Activated CD4-positive, alpha-beta T cell treated with anti-CD3 and anti-CD28 coated beads, Interleukin-2, amount 50 U/mL, for 48 hours (primary cell): ENCODE data around the gene RNU6-9.
"Not testable (repeated sequence)": the region's sequence is repeated elsewhere in the genome, so short reads cannot be mapped to it uniquely, and the experiment has no call there.

Experiments used
- DNase-seq, 2 experiments: peaks; one replicate each; pipeline ENCODE4 v3.0.0-alpha.2; 2020

Gene RNU6-9

DNA sequence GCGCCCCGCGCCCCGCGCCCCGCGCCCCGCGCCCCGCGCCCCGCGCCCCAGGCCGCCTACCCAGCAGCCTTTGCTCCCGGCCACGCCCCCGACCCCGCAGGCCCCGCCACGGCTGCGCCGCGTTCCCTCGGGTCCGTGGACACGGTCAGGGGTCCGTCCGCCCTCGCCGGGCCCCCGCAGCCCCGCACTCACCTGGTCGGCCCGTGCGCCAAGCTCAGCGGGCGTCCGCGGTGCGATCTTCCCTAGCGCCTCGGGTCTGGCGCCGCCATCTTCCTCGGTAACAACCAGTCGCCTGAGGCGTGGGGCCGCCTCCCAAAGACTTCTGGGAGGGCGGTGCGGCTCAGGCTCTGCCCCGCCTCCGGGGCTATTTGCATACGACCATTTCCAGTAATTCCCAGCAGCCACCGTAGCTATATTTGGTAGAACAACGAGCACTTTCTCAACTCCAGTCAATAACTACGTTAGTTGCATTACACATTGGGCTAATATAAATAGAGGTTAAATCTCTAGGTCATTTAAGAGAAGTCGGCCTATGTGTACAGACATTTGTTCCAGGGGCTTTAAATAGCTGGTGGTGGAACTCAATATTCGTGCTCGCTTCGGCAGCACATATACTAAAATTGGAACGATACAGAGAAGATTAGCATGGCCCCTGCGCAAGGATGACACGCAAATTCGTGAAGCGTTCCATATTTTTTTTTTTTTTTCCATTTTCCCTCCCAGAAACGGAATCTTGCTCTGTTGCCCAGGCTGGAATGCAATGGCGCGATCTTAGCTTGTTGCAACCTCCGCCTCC is at the start of gene RNU6-9, which contains the start of gene MED16:
TSS of gene RNU6-9 (plus strand) at position 591 of the 796 bp plus-strand sequence.
TSS of gene MED16 (minus strand) at position 294 of the 796 bp plus-strand sequence. CDS start 2,056 bp downstream, outside the sequence.
- peak; percentile 87 to 90 for DNase-seq

DNA sequence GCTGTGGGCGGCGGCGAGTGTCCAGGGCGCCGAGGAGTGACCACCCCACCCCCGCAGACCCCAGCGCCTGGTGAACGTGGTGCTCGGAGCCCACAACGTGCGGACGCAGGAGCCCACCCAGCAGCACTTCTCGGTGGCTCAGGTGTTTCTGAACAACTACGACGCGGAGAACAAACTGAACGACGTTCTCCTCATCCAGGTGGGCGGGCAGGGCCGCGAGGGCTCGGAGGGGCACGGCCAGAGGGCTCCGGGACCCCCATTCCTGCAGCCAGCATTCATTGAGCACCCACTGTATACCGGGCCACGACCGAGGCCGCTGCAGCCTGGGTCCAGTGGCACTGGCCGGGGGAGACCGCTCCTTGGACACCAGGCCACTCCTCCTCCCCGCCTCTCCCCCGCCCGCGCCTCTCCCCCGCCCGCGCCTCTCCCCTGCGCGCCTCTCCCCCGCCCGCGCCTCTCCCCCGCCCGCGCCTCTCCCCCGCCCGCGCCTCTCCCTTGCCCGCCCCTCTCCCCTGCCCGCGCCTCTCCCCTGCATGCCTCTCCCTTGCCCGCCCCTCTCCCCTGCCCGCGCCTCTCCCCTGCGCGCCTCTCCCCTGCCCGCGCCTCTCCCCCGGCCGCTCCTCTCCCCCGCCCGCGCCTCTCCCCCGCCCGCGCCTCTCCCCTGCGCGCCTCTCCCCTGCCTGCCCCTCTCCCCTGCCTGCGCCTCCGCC is 49.3 kb upstream of the RNU6-9 start:
- DNase-seq = no peak

DNA sequence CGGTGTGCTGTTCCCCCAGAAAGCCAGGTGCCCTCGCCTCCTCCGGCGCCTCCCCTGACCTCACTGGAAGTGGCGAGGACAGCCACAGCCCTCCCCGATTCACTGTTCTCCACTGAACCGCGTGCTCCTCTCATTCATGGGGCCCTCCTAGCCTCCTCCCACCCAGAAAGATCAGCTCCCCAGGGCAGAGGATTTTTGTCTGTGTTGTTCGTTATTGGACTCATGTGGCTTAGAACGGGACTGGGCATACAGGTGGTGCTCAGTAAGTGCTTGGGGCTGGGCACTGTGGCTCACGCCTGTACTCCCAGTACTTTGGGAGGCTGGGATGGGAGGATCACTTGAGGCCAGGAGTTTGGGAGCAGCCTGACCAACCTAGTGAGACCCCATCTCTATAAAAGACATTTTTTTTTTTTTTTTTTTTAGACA is 48.7 kb upstream of the RNU6-9 start:
- no peak for DNase-seq

DNA sequence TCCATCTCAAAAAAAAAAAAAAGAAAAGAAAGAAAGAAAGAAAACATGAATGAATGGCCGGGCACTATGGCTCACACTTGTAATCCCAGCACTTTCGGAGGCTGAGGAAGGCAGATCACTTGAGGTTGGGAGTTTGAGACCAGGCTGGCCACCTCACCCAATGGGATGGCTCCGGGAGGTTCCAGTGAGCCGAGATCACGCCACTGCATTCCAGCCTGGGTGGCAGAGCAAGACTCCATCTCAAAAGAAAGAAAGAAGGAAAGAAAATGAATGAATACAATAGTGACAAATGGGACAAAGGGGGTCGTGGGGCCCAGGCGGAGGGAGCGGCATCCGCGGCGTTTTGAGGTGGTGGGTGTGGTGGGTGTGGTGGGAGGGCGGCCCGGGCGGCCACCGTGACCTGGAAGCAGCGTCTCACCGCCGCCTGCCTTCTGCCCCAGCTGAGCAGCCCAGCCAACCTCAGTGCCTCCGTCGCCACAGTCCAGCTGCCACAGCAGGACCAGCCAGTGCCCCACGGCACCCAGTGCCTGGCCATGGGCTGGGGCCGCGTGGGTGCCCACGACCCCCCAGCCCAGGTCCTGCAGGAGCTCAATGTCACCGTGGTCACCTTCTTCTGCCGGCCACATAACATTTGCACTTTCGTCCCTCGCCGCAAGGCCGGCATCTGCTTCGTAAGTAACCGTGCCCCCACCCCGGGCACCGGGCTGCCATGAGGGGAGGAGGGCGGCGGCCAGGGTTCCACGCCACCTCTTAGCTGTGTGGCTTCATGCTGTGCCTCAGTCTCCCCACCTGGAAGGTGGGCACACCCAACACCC is 47.4 kb upstream of the RNU6-9 start:
- no peak for DNase-seq

DNA sequence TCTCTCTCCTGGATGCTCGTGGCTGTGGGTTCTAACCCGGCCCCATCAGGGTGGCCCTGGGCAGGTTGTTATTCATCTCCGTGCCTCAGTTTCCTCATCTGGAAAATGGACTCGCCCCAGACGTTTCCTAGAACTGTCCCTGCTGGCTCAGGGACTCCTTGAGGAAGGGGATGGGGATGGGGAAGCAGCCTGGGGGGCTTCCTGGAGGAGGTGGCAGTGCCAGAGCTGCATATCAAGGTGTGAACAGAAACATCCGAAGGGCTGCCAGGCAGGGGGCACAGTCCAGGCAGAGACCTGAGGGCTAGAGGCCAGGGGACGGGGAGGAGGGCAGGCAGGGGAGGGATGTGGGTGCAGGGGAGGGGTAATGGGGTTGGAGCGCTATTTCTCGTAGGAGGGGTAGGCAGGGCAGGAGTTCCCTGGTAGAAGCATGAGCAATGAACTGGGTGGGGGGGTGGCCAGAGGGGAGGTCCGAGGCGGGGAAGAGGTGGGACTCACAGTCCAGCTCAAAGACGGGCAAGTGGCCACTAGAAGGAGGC is 44.8 kb upstream of the RNU6-9 start:
- no peak for DNase-seq

DNA sequence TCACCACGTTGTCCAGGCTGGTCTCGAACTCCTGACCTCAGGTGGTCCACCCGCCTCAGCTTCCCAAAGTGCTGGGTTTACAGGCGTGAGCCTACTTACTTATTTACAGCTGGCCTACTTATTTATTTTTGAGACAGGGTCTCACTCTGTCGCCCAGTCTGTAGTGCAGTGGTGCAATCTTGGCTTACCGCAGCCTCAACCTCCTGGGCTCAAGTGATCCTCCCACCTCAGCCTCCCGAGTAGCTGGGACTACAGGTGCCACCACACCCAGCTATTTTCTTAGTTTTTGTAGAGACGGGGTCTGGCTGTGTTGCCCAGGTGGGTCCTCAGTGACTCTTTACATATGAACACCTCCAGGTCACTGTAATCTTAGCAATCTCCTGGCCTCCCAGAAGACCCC is 44.1 kb upstream of the RNU6-9 start:
- DNase-seq = not testable (repeated sequence)

DNA sequence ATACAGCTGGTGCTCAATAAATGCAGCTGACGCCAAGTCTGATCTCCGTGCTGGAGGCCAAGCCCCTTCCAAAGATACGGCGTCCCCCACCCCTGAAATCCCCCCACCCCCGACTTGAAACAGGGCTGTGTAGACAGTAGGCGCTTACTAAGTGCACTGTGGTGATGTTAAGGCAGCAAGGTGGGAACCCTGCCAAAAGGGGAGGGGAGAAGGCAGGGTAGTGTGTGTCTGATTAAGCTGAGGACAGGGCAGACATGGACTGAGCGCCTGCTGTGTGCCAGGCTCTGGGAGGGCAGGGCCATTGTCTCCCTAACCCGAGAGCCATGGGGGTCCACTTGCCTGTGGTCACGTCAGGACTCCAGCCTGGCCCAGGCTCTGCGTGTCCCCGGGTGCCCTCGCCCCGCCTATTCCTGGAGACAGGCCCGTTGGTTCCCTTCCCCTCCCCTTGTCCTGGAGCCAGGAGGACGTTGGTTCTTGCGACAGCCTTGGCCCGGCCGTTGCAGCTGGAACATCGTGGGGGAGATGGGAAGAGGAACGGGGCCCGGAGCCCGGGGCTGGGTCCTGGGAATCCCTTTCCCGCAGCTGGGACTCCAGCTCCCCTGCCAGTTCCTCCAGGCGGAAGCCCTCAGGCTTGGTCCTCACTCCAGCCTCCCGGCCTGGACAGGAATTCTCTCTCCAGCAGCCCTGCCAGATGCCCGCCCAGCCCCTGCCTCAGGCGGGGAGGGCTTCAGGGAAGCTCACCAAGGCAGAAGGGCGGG is 42.9 kb upstream of the RNU6-9 start:
- DNase-seq = no peak

DNA sequence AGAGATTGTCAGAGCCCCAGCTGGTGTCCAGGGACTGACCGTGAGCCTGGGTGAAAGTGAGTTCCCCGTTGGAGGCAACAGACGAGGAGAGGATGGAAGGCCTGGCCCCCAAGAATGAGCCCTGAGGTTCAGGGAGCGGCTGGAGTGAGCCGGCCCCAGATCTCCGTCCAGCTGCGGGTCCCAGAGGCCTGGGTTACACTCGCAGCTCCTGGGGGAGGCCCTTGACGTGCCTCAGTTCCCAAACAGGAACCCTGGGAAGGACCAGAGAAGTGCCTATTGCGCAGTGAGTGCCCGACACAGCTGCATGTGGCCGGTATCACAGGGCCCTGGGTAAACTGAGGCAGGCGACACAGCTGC is 42.3 kb upstream of the RNU6-9 start:
- no peak for DNase-seq

DNA sequence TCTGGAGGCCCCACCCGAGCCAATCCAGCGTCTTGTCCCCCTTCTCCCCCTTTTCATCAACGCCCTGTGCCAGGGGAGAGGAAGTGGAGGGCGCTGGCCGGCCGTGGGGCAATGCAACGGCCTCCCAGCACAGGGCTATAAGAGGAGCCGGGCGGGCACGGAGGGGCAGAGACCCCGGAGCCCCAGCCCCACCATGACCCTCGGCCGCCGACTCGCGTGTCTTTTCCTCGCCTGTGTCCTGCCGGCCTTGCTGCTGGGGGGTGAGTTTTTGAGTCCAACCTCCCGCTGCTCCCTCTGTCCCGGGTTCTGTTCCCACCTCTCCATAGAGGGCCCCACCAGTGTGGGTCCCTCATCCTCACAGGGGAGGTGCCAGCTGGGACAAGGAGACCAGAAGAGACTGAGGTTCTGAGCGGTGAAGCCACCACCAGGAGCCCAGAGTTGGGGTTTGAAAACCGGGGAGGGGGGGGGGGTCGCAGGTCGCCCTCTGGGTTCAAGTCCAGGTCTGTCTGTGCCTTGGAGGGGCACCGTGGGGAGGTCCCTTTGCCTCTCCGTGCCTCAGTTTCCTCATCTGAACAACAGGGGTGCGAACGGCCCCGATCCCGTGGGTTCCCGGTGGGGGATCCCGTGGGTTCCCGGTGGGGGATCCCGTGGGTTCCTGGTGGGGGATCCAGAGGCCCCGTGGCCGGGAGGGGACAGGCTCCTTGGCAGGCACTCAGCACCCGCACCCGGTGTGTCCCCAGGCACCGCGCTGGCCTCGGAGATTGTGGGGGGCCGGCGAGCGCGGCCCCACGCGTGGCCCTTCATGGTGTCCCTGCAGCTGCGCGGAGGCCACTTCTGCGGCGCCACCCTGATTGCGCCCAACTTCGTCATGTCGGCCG is 40.9 kb upstream of the RNU6-9 start, which contains the start of gene ELANE:
TSS of gene ELANE (plus strand) at position 168 of the 878 bp plus-strand sequence. CDS start at position 194, 26 bp downstream.
- no peak for DNase-seq

DNA sequence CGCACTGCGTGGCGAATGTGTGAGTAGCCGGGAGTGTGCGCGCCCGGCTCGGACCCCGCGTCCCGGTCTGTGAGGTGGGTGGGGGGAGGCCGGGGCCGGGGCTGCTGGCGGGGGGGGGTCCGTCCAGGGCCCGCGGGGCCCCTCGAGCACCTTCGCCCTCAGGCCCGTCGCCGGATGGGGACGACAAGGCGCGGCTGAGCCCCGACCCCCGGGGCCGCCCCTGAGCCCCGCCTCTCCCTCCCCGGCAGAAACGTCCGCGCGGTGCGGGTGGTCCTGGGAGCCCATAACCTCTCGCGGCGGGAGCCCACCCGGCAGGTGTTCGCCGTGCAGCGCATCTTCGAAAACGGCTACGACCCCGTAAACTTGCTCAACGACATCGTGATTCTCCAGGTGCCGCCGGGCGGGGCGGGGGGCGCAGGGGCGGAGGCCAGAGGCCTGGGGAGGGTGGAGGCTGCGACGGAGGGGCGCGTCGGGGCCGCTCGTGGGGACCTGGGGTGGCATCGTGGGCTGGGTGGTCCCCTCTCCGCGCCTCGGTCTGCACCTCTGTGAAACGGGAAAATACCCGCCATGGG is 40.2 kb upstream of the RNU6-9 start:
- DNase-seq = no peak

DNA sequence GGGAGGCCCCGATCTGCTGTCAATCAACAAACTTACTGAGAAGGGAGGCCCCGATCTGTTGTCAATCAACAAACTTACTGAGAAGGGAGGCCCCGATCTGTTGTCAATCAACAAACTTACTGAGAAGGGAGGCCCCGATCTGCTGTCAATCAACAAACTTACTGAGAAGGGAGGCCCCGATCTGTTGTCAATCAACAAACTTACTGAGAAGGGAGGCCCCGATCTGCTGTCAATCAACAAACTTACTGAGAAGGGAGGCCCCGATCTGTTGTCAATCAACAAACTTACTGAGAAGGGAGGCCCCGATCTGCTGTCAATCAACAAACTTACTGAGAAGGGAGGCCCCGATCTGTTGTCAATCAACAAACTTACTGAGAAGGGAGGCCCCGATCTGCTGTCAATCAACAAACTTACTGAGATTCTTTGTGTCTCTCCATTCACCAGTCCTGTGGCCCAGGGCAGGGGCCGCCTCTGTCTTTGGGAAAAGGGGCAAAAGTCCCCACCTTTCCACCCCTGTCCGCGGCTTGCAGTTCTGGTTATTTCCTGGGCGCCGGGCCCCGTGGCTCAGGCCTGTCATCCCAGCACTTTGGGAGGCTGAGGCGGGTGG is 39.6 kb upstream of the RNU6-9 start:
- DNase-seq = not testable (repeated sequence)

DNA sequence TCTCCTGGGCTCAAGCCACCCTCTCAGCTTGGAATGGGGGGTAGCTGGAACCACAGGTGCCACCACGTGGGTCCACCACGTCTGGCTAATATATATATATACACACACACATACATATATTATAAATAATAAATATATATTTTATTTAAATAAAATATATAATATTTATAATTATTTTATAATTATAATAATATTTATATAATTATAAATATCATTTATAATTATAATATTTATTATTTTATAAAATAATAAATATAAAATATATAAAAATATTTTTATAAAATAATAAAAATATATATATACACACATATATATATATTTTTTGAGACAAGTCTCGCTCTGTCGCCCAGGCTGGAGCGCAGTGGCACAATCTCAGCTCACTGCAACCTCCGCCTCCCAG is 38.7 kb upstream of the RNU6-9 start:
- DNase-seq = no peak

DNA sequence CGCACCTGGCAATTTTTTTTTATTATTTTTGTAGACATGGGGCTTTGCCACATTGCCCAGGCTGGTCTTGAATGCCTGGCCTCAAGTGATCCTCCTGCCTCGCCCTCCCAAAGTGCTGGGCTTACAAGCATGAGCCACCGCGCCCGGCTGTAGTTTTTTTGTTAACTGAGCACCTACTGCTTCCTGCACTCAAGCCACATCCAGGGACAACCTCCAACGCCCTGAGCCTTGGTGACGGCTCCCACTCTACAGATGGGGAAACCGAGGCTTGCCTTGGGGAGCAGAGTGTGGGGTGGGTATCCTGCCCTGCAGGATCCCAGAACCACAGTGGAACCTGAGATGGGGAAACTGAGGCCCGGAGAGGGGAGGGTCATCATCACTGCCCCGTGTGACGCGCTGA is 38.1 kb upstream of the RNU6-9 start:
- no peak for DNase-seq

DNA sequence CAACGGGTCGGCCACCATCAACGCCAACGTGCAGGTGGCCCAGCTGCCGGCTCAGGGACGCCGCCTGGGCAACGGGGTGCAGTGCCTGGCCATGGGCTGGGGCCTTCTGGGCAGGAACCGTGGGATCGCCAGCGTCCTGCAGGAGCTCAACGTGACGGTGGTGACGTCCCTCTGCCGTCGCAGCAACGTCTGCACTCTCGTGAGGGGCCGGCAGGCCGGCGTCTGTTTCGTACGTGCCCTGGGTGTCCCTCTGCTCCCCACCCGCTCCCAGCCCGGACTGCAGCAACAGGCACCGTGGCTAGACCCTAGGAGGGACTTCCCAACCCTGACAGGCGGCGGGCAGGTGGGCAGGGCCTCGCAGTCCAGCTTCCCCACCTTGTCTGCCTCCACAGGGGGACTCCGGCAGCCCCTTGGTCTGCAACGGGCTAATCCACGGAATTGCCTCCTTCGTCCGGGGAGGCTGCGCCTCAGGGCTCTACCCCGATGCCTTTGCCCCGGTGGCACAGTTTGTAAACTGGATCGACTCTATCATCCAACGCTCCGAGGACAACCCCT is 37.6 kb upstream of the RNU6-9 start:
- no peak for DNase-seq

DNA sequence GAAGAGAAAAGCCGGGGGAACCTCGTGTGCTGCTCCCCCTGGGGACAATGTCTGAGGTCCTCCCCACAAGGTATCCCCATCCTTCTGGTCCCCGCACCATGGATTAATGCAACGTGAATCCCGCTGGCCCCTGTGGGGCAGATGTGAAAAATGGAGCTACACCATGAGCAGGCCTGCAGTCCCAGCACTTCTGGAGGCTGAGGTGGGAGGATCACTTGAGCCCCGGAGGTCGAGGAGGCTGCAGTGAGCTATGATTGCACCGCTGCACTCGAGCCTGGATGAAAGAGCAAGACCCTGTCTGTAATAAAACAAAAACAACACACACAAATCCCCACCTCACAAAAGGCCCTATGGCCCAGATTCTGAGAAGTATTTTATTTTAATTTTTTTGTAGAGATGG is 35.0 kb upstream of the RNU6-9 start:
- DNase-seq = no peak

DNA sequence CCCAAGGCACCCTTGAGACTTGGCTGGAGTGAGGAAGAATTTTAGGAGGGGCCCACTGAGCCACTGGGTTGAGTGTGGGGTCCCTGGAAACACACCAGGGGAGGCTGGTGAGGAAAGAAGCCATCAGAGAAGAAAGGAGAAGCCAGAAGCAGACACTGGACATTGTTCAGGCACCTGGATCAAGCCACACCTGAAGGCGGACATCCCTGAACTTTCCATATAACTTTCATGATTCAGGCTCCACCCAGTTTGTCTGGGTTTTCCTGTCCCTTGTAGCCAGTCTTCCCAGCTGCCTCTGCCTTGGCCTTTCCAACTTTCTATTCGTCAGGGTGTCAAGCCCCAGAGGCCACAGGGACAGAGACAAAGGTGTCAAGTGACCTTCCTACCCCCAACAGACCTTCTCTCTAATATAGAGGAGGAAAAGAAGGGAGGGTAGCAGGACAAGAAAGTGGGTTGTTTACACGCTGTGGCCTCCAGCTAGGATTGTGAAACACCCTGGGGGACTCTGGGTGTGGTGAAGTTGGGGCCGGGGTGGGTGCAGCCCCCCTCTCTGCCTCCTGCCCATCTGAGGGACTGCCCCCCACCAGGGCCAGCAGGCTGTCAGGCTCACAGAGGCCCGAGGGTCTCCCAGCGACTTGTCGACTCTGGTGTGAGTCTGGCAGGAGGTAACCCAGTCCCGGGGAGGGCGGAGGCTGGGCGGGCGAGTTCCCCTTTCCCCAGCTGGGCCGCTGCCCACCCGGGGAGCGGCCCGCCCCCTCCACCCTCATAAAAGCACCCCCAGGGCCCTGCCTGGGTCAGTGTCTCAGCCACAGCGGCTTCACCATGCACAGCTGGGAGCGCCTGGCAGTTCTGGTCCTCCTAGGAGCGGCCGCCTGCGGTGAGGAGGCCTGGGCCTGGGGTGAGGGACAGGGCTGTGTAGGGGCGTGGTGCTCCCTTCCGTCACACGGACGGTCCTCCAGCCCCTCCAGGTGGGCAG is 34.1 kb upstream of the RNU6-9 start, which contains the start of gene CFD:
TSS of gene CFD (plus strand) at position 797 of the 976 bp plus-strand sequence. CDS start at position 823, 26 bp downstream.
- DNase-seq = no peak

DNA sequence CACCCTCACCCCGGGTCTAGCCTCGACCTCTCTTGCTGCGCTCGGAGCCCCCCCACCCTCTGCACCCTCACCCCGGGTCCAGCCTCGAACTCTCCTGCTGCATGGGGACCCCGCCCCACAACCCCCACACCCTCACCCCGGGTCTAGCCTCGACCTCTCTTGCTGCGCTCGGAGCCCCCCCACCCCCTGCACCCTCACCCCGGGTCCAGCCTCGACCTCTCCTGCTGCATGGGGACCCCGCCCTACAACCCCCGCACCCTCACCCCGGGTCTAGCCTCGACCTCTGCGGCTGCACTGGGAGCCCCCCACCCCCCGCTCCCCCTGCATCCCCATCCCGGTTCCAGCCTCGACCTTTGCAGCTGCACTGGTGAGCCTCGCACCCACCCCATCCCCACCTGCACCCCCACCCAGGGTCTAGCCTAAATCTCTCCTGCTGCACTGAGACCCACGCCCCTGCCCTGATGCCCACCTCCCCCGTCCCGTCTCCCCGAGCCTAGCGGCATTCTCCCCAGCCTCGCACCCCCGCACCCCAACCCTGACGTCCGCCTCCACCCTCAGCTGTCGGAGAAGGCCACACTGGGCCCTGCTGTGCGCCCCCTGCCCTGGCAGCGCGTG is 32.0 kb upstream of the RNU6-9 start:
- no peak for DNase-seq
